Amniotic stem cell (primary cell): ENCODE results near the gene HLA-DQB1.
A peak's percentile ranks its signal among the peaks of the same experiment; 100 is the strongest.

Experiments
- DNase-seq: peaks from one replicate; lab custom pipeline; 2025; lab: John Stamatoyannopoulos, UW

The HLA-DQB1 gene

GRCh38 chr6:32625137-32625536, 41.3 kb downstream of the HLA-DQB1 start:
- DNase-seq: no peak

- DNase-seq: no peak
These were observed 41.9 kb downstream of the HLA-DQB1 start for GRCh38 chr6:32624565-32624964.

DNA sequence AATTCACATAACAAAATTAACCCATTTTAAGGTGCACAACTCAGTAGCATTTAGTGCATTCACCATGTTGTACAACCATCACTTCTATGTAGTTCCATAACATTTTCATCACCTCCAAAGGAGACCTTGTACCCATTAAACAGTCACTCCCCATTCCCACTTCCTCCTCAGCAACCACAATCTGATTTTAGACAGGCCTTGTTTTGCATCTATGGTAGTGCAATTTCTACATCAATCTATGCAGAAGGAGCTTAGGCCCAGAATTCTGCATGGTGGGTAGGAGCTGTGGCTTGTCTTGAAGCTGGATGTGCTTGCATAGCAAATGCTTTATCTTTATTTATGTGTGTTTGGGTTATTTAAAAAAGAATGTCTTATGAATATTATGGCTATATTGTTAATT, 42.8 kb downstream of the HLA-DQB1 start:
- no peak for DNase-seq

DNA sequence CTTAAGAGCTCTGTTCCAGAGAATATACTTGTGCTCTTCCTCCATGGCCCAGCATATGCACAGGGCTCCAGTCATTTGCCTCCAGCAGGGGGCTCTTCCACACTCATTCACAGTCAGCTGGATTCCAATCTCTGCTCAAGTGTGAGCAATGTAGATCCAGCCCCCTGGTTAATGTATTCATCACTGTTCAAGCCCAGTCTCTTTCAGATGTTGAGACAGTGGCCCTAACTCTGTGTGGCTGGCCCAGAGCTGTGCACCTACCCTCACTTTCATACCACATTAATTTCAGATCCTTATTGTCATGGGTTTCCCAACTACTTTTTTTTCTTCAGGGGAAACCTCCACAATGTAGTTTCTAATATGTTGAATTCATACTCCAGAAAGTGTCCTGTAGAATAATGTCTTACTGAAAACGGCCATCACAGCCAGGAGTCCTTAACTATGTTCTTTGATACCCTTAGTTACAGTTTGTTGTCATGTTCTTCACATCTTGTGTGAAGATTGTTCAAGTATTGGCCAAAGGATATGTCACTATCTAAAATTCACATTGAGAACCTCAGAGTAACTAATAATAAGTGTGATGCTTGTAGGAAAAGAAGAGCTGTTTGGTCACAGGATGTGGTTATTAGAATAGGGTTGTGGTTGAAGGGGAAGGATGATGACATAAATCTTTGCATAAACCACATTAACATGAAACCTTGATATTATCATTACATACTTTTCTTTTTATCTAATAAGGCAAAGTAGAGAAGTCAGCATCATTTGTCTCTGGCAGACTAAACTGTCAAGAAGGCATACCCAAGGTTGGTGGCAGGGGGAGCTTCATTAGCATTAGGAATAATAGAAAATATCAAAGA, 43.7 kb downstream of the HLA-DQB1 start:
- no peak for DNase-seq

- no peak for DNase-seq
These were observed 45.1 kb downstream of the HLA-DQB1 start for GRCh38 chr6:32621372-32621771.

DNA sequence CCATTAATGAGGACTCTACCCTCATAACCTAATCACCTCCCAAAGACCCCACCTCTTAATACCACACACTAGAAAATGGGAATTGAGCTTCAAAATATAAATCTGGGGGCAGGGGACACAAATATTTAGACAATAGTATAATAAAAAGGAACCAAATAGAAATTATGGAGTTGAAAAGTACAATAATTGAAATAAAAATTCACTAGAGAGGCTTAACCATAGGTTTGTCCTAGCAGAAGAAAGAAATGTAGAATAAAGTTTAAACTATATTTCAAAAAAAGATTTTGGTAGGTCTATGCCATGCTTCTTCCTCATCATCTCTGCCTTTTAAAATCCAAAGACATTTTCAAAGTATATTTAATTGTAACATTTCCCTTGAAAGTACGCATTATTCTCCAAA, 48.7 kb downstream of the HLA-DQB1 start:
- DNase-seq: no peak

GRCh38 chr6:32615885-32616532, 50.4 kb downstream of the HLA-DQB1 start:
- no peak for DNase-seq

DNA sequence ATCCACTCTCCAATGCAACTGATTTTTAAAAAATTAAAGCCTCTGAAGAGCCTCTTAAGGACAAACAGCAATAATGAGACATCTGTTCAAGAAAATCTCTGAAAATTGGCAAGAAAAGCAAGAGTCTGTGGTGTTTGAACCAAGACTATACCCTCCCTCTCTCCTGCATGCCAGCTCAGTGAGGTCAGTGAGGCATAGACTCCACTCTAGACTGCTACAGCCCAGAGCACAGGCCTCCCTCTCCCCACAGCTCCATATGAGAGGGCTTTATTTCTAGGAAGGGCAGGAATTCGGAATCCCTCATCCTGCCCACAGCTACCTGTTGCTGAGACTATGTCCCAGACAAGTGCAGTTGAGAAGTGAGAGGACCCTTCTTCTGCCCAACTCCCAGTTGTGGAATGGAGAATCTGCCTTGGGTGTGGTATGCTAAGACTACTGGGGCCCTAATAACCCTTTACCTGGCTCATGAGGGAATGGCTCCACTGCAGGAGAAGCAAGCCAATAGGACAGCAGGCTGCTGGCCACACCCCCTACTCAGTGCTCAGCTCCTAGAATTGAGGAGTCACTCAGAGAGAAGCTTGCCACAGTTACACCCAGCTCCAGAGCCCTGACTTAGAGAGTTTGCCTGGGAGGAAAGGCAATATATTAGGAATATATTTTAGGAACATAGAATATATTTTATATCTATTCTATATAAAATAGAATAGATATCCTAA, 51.9 kb downstream of the HLA-DQB1 start:
- DNase-seq: no peak

DNA sequence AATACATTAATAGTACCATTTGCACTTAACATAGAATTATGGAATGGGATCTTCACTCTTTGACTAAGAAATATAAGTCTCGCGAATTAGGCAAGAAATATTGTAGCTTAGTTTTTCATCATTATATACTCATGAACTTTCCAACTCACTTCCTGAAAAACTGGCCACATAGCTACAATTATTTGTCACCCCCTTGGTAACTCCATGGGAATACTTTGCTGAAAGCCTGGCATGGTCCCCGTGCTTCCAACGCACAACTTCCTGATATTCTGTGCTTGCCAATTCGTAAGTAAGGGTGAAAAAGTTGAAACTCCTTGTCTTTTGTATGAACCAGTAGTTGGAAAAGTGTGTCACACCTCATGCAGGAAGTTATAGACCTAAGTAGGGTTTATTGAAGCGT, 53.0 kb downstream of the HLA-DQB1 start:
- DNase-seq: no peak

- no peak for DNase-seq
These were observed 55.7 kb downstream of the HLA-DQB1 start for GRCh38 chr6:32610682-32611296.

DNA sequence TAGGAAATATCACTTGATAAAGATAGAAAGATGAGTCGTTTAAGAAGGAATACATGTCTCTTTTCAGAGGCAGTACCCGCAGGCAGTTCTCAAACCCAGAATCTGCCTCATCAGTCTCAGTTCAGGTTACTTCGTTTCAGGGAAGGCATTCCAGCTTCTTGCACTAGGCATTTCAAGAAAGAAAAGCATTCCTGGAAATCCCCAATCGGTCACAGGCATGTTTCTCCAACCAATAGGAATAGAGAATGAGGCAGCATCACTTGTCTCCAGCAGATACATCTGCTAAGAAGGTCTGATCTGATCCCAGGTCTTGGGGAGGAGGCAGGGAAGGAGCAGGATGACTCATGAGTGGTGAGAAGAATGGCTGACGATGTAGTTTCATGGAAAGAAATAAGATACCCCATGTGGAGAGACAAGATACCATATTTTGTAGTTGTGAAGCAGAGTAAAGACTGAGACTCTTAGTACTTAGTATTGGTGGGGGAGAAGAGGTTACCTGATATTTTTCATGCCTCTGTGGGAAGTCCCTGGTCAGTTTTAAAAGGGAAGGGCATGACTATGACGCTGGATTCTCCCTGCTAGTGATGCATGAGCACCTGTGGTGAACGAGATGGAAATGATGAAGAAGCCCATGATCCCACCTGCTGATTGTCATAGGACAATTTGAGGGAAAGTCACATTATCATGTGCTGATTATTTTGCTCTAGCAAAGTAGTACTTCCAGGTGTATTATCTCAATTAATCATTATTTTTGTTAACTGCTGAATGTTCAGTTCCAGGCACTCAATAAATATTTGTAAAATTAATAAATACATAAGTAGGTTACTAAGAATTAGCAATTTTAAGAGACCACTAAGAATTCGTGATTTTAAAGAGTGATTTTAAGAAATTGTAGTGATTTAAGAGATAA, 56.5 kb downstream of the HLA-DQB1 start:
- DNase-seq: peak; percentile 39
